B cell (primary cell): ENCODE measurements around the gene NAT8. TPM values are rescaled to one million over a fixed set of nuclear protein-coding genes. Genes with fewer than 3 reads are reported as not detected.
A peak's percentile ranks its signal among the peaks of the same experiment; 100 is the strongest.
"Not testable (repeated sequence)": the region's sequence is repeated elsewhere in the genome, so short reads cannot be mapped to it uniquely, and the experiment has no call there.

Source experiments
- ATAC-seq: fragments of 200-7000 bp; cut with Tn5 transposase; one replicate; pipeline ENCODE4 v1.10.0; 2021; ENCODE audit warnings: low read depth, mild to moderate bottlenecking, moderate number of reproducible peaks, moderate library complexity
- CTCF ChIA-PET: fragments of 350-600 bp; sonication (Branson Sonifier 250); formaldehyde crosslinking; loops from one replicate; lab custom pipeline; 2021; ENCODE audit warnings: antibody characterized with exemption, inconsistent platforms; lab: Charles Lee
- POLR2A ChIA-PET: fragments of 350-600 bp; sonication (Branson Sonifier 250); formaldehyde crosslinking; loops from one replicate; lab custom pipeline; 2021; ENCODE audit warnings: antibody characterized with exemption; lab: Charles Lee
- DNase-seq: peaks from one replicate; pipeline ENCODE4 v3.0.0; 2013
- H2AFZ ChIP-seq: 2 replicates; pipeline ENCODE4 v1.6.1; 2012; ENCODE audit warnings: mild to moderate bottlenecking, low read depth, low read length; ENCODE audit not compliant: insufficient read depth, poor library complexity, severe bottlenecking
- H3K27ac ChIP-seq, 2 donors: 1 replicate in 1 of 2; 2 replicates in 1 of 2; pipeline ENCODE4 v1.5.1; 2012 to 2013; ENCODE audit warnings: low read length in 2 of 2, mild to moderate bottlenecking in 2 of 2, moderate library complexity in 1 of 2
- H3K27me3 ChIP-seq, 4 experiments: fragments of 200-600 bp in 1 of 4; sonication (generic) in 1 of 4; replicated peaks in 1 of 4; 1 replicate in 2 of 4; 2 replicates in 2 of 4; pipeline versions ENCODE4 v1.6.1 to v1.7.0; 2013 to 2016; ENCODE audit warnings: low read length in 3 of 4, mild to moderate bottlenecking in 2 of 4, mixed read lengths in 1 of 4, moderate library complexity in 1 of 4; ENCODE audit not compliant: insufficient read depth in 4 of 4, control insufficient read depth in 3 of 4; ENCODE audit errors: control extremely low read depth in 1 of 4
- H3K36me3 ChIP-seq, 2 experiments: replicated peaks in 1 of 2; 1 replicate in 1 of 2; 2 replicates in 1 of 2; pipeline versions ENCODE4 v1.6.1 to v1.7.1; 2013; ENCODE audit warnings: low read length in 1 of 2; ENCODE audit not compliant: insufficient read depth in 2 of 2, control insufficient read depth in 1 of 2; ENCODE audit errors: control extremely low read depth in 1 of 2, extremely low read depth in 1 of 2
- H3K4me1 ChIP-seq, 2 donors: fragments of 200-600 bp in 1 of 2; sonication (generic) in 1 of 2; 1 replicate in 1 of 2; 2 replicates in 1 of 2; pipeline versions ENCODE4 v1.5.1 to v1.6.1; 2013 to 2017; ENCODE audit warnings: low read length in 2 of 2; ENCODE audit not compliant: control insufficient read depth in 2 of 2, insufficient read depth in 2 of 2
- H3K4me2 ChIP-seq: replicated peaks from 2 replicates; pipeline ENCODE3; 2012; ENCODE audit warnings: mild to moderate bottlenecking, low read depth, low read length; ENCODE audit not compliant: poor library complexity, severe bottlenecking
- H3K4me3 ChIP-seq, 5 experiments: fragments of 200-600 bp in 1 of 5; sonication (generic) in 1 of 5; 1 replicate in 3 of 5; 2 replicates in 2 of 5; pipeline versions ENCODE4 v1.5.1 to v1.7.0; 2011 to 2016; ENCODE audit warnings: low read length in 4 of 5, mild to moderate bottlenecking in 4 of 5, low read depth in 2 of 5, control low read depth in 1 of 5, moderate library complexity in 1 of 5; ENCODE audit not compliant: insufficient read depth in 1 of 5; ENCODE audit errors: control extremely low read depth in 1 of 5, extremely low read depth in 1 of 5
- H3K79me2 ChIP-seq: fragments of 200-600 bp; sonication (generic); one replicate; pipeline ENCODE4 v1.6.0; 2016; ENCODE audit warnings: low read length; ENCODE audit not compliant: control insufficient read depth, insufficient read depth
- H3K9ac ChIP-seq: fragments of 200-600 bp; sonication (generic); 2 replicates; pipeline ENCODE4 v1.6.1; 2017; ENCODE audit warnings: mild to moderate bottlenecking, low read length, moderate library complexity
- H3K9me3 ChIP-seq, 3 donors: one replicate each; pipeline versions ENCODE4 v1.6.1 to v1.7.1; 2013; ENCODE audit warnings: low read length in 2 of 3; ENCODE audit not compliant: control insufficient read depth in 2 of 3, insufficient read depth in 1 of 3; ENCODE audit errors: control extremely low read depth in 1 of 3
- H4K20me1 ChIP-seq: 2 replicates; pipeline ENCODE4 v1.6.0; 2012; ENCODE audit warnings: mild to moderate bottlenecking, low read length; ENCODE audit not compliant: insufficient read depth, control insufficient read depth, poor library complexity, severe bottlenecking
- H3K27ac Mint-ChIP-seq: one replicate; pipeline ENCODE4 v1.8.0; 2021; ENCODE audit warnings: mixed read lengths
- H3K27me3 Mint-ChIP-seq: one replicate; pipeline ENCODE4 v1.8.0; 2021; ENCODE audit warnings: mixed read lengths
- H3K4me1 Mint-ChIP-seq: one replicate; pipeline ENCODE4 v1.8.0; 2021; ENCODE audit warnings: mixed read lengths
- H3K4me3 Mint-ChIP-seq: one replicate; pipeline ENCODE4 v1.8.0; 2021; ENCODE audit warnings: mixed read lengths
- H3K9me3 Mint-ChIP-seq: one replicate; pipeline ENCODE4 v1.8.0; 2022; ENCODE audit warnings: mixed read lengths; ENCODE audit not compliant: insufficient read depth
- WGBS: methylation state at CpG from one replicate; pipeline ENCODE4 v1.1.5; 2013; ENCODE audit warnings: missing lambda C conversion rate; ENCODE audit not compliant: insufficient coverage; 5-methylcytosine and 5-hydroxymethylcytosine counted together
- intact Hi-C: fragments of 100-400 bp; cut with micrococcal nuclease; formaldehyde crosslinking; loops from one replicate; pipeline ENCODE4 v1.10.0; 2022
- polyA plus RNA-seq: library from polyadenylated mRNA; depleted of rRNA; stranded (reverse); fragments of >200 nt; gene quantifications from 2 replicates; pipeline ENCODE4 v1.2.3, GENCODE V29; 2012
- total RNA-seq, 2 donors: library from RNA; stranded (reverse); fragments of 120-200 nt in 1 of 2; gene quantifications; 1 replicate in 1 of 2; 2 replicates in 1 of 2; pipeline versions ENCODE4 v1.2.3 to v1.2.4, GENCODE V29; 2013 to 2022
- TF ChIP-seq, protein P1 (sequence below): fragments of 200-600 bp; IDR thresholded peaks from one replicate; pipeline ENCODE4 v1.8.0; 2022; ENCODE audit warnings: antibody characterized with exemption, mild to moderate bottlenecking

The NAT8 gene
- total and polyA plus RNA-seq, 2 donors (not counting 1 experiment from before 2014, with no cell fraction given) = not detected

DNA sequence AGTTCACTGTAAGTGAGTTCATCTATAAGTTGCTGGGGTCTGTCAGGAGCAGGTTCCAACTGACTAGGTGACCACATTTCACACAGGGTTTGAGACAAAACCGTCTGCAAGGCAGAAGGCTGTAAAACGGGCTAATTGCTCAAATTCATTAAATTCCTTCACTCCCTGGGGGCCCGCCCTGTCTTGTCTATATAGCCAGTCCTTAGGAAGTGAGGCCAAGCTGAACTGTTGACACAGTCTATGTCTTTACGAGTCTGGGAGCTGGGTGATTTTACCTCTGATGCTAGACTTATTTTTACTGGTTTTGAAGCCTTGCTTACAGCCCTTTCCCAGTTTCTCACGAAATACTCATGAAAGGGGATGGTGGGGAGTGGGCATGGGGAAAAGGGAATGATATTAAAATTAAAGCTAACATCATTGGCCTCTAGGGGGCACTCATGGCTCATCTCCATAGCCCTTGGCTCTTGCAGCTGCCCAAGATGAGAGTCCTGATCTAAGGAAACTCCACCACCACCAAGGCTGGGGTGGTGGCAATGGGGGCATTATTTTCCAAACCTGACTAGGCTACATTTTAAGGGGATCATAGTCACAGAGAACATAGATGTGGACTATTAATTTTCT is 37.8 kb upstream of the NAT8 start:
- intact Hi-C loops, ATAC-seq, H3K4me2 ChIP-seq, H3K27me3 ChIP-seq, H3K4me3 Mint-ChIP-seq, H3K79me2 ChIP-seq, H3K27ac ChIP-seq, H3K9ac ChIP-seq, H3K4me1 Mint-ChIP-seq, H3K36me3 ChIP-seq, H3K27ac Mint-ChIP-seq, H3K4me1 ChIP-seq, H3K4me3 ChIP-seq, H3K9me3 ChIP-seq, POLR2A ChIA-PET, DNase-seq, H4K20me1 ChIP-seq, H3K9me3 Mint-ChIP-seq, H2AFZ ChIP-seq: not testable (repeated sequence)
- CTCF ChIA-PET = interaction anchor here (0.9 to 1.5 kb wide), 2 partner anchors 10 to 655 kb away, joined by 3 read pairs; no protein-coding TSS in a partner anchor
- WGBS = 17% methylated on average over 2 of the region's 5 CpGs
- TF ChIP-seq, protein P1, sequence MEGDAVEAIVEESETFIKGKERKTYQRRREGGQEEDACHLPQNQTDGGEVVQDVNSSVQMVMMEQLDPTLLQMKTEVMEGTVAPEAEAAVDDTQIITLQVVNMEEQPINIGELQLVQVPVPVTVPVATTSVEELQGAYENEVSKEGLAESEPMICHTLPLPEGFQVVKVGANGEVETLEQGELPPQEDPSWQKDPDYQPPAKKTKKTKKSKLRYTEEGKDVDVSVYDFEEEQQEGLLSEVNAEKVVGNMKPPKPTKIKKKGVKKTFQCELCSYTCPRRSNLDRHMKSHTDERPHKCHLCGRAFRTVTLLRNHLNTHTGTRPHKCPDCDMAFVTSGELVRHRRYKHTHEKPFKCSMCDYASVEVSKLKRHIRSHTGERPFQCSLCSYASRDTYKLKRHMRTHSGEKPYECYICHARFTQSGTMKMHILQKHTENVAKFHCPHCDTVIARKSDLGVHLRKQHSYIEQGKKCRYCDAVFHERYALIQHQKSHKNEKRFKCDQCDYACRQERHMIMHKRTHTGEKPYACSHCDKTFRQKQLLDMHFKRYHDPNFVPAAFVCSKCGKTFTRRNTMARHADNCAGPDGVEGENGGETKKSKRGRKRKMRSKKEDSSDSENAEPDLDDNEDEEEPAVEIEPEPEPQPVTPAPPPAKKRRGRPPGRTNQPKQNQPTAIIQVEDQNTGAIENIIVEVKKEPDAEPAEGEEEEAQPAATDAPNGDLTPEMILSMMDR = peak; percentile 8
- H3K27me3 Mint-ChIP-seq = peaks cover 30% of the 10 kb centered on the region

DNA sequence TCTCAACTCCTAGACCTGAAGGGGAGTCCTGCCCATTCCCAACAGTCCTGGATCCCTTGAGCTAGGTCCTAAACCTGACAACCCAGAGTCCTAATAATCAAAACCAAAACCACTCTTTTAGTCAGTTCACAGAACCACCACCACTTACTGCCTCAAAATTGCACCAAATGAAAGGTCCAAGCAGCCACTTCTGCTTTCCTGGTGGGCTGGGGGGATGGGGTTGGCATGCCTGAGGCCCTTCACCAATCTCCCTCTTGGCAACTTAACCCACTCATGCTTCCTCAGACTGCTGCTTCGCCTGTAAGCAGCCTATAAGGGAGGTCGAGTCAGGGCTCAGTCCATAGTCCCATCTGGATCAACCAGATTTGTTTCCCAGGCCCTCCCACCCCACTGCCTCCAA is 37.0 kb upstream of the NAT8 start:
- CTCF ChIA-PET, H3K27ac ChIP-seq, intact Hi-C loops, H3K4me3 Mint-ChIP-seq, H3K9me3 ChIP-seq, H4K20me1 ChIP-seq, H3K27me3 ChIP-seq, H3K27ac Mint-ChIP-seq, H3K79me2 ChIP-seq, ATAC-seq, H3K4me3 ChIP-seq, H3K36me3 ChIP-seq, H3K9ac ChIP-seq, H2AFZ ChIP-seq, H3K9me3 Mint-ChIP-seq, H3K4me1 ChIP-seq, DNase-seq, H3K4me1 Mint-ChIP-seq, POLR2A ChIA-PET, H3K4me2 ChIP-seq: not testable (repeated sequence)
- 80% methylated on average over 1 of the region's 2 CpGs for WGBS
- peaks cover 30% of the 10 kb centered on the region for H3K27me3 Mint-ChIP-seq

DNA sequence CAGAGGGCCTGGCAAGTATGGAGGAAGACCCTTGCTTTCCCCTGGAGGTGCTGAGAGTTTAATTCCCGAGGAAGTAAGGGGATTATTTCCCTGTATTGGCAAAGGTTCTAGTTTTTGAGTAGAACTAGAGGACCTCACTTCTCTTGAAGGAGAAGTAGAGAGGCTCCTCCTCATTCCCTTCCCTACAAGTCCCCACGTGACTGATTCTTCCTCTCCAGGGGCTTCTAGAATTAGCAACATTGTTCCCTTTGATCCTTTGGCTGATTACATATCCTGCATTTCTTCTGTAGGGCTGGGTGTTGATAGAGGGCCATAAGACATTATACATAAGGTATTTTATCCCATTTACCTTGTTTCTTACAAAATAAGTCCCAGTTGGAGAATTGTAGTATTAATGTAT is 35.8 kb upstream of the NAT8 start:
- H2AFZ ChIP-seq, H3K9me3 Mint-ChIP-seq, H3K27ac ChIP-seq, H4K20me1 ChIP-seq, H3K79me2 ChIP-seq, H3K27me3 ChIP-seq, H3K27ac Mint-ChIP-seq, CTCF ChIA-PET, H3K9ac ChIP-seq, H3K9me3 ChIP-seq, H3K36me3 ChIP-seq, POLR2A ChIA-PET, ATAC-seq, H3K4me3 Mint-ChIP-seq, H3K4me3 ChIP-seq, DNase-seq, intact Hi-C loops, H3K4me1 ChIP-seq, H3K4me1 Mint-ChIP-seq, H3K4me2 ChIP-seq: not testable (repeated sequence)
- WGBS = no CpG with 5 or more reads among the region's 2 CpGs
- peaks cover 26% of the 10 kb centered on the region for H3K27me3 Mint-ChIP-seq
